DND-41 (cell line): Measurements from ENCODE around the gene SLC4A1AP.

ENCODE experiments used
- ATAC-seq: fragments of 200-7000 bp; cut with Tn5 transposase; 3 replicates; pipeline ENCODE4 v1.9.1; 2021; ENCODE audit warnings: low read depth; ENCODE audit not compliant: insufficient read depth
- DNase-seq: peaks from one replicate; pipeline ENCODE4 v3.0.0-alpha.2; 2020
- H2AFZ ChIP-seq: 2 replicates; pipeline ENCODE4 v1.6.0; 2012; ENCODE audit warnings: low read depth, low read length
- H3K27ac ChIP-seq: 2 replicates; pipeline ENCODE4 v1.5.1; 2012; ENCODE audit warnings: low read length, inconsistent platforms
- H3K27me3 ChIP-seq: fragments of 200-600 bp; sonication (generic); 2 replicates; pipeline ENCODE4 v1.6.0; 2012; ENCODE audit warnings: low read length, mild to moderate bottlenecking, inconsistent platforms; ENCODE audit not compliant: insufficient read depth, poor library complexity
- H3K36me3 ChIP-seq: 2 replicates; pipeline ENCODE4 v1.5.1; 2012; ENCODE audit warnings: low read length, inconsistent platforms; ENCODE audit not compliant: insufficient read depth
- H3K4me1 ChIP-seq: 2 replicates; pipeline ENCODE4 v1.5.1; 2012; ENCODE audit warnings: mild to moderate bottlenecking, low read length; ENCODE audit not compliant: insufficient read depth
- H3K4me2 ChIP-seq: 2 replicates; pipeline ENCODE4 v1.6.0; 2012; ENCODE audit warnings: mild to moderate bottlenecking, moderate library complexity, low read length, inconsistent platforms; ENCODE audit not compliant: insufficient read depth
- H3K4me3 ChIP-seq, 2 experiments: fragments of 200-600 bp in 1 of 2; shearing (Covaris generic) in 1 of 2; 2 replicates each; pipeline ENCODE4 v1.5.1; 2012 to 2016; ENCODE audit warnings: inconsistent platforms in 2 of 2, low read length in 2 of 2, mild to moderate bottlenecking in 2 of 2, low read depth in 1 of 2, moderate library complexity in 1 of 2
- H3K79me2 ChIP-seq: 2 replicates; pipeline ENCODE4 v1.6.0; 2012; ENCODE audit warnings: low read length, inconsistent platforms; ENCODE audit not compliant: insufficient read depth
- H3K9ac ChIP-seq: 2 replicates; pipeline ENCODE4 v1.6.0; 2012; ENCODE audit warnings: low read depth, mild to moderate bottlenecking, inconsistent platforms, low read length, moderate library complexity
- H3K9me3 ChIP-seq: 2 replicates; pipeline ENCODE4 v1.5.1; 2012; ENCODE audit warnings: low read length, moderate library complexity, mild to moderate bottlenecking, inconsistent platforms; ENCODE audit not compliant: insufficient read depth, severe bottlenecking
- H4K20me1 ChIP-seq: 2 replicates; pipeline ENCODE4 v1.6.0; 2012; ENCODE audit warnings: low read length; ENCODE audit not compliant: insufficient read depth
- EZH2 ChIP-seq: IDR thresholded peaks from 3 replicates; pipeline ENCODE4 v1.6.1; 2012; ENCODE audit warnings: borderline replicate concordance, low read depth, mild to moderate bottlenecking, moderate library complexity, low read length, inconsistent platforms; ENCODE audit not compliant: severe bottlenecking
- TF ChIP-seq, protein P1 (sequence below): IDR thresholded peaks from 2 replicates; pipeline ENCODE4 v1.5.1; 2012; ENCODE audit warnings: borderline replicate concordance, low read length, moderate library complexity, mild to moderate bottlenecking; ENCODE audit not compliant: poor library complexity, severe bottlenecking; ENCODE audit errors: extremely low read depth

The SLC4A1AP gene

DNA sequence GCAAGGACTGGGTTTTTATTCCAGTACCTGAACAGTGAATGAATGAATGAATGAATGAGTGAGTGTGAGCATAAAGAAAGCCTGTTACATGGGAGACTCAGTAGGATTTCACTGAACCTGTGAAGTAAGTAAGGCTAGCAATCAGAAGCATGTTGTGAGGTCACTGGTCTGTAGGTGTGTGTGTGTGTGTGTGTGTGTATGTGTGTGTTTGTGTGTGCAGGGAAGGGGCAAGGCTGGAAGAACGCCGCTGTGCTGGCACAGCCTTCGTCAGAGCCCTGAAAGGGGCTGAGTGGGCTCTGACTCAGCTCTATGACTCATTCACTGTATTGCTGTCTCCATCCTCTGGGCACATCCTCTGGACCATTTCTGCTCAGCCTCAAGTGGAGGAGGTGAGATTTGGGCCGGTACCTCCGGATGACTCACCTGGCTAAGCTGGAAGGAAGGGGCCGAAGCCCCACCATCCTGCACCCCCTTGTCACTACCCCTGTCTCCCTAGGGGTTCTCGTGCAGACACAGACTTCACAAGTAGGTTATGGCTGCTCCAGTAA, 56.4 kb downstream of the SLC4A1AP start:
- Histone ChIP-seq H2AFZ (no peak overlapping the region), H3K27ac (no peak overlapping the region), H4K20me1 (no peaks in the 10 kb centered on the region), H3K9ac (no peak overlapping the region), H3K36me3 (no peaks in the 10 kb centered on the region), H3K4me1 (no peaks in the 10 kb centered on the region), H3K4me3 (no peak overlapping the region), H3K4me2 (no peak overlapping the region), H3K79me2 (no peaks in the 10 kb centered on the region), H3K9me3 (no peaks in the 10 kb centered on the region), H3K27me3 (peaks cover 9% of the 10 kb centered on the region)
- ATAC-seq (no peak), DNase-seq (no peak)
- TF ChIP-seq, protein P1, sequence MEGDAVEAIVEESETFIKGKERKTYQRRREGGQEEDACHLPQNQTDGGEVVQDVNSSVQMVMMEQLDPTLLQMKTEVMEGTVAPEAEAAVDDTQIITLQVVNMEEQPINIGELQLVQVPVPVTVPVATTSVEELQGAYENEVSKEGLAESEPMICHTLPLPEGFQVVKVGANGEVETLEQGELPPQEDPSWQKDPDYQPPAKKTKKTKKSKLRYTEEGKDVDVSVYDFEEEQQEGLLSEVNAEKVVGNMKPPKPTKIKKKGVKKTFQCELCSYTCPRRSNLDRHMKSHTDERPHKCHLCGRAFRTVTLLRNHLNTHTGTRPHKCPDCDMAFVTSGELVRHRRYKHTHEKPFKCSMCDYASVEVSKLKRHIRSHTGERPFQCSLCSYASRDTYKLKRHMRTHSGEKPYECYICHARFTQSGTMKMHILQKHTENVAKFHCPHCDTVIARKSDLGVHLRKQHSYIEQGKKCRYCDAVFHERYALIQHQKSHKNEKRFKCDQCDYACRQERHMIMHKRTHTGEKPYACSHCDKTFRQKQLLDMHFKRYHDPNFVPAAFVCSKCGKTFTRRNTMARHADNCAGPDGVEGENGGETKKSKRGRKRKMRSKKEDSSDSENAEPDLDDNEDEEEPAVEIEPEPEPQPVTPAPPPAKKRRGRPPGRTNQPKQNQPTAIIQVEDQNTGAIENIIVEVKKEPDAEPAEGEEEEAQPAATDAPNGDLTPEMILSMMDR: no peak
- no peak for TF ChIP-seq EZH2

GRCh38 chr2:27721335-27721734, 57.6 kb downstream of the SLC4A1AP start:
- no peak overlapping the region for H3K27ac ChIP-seq
- H3K9me3 ChIP-seq: no peaks in the 10 kb centered on the region
- no peaks in the 10 kb centered on the region for H3K4me1 ChIP-seq
- H4K20me1 ChIP-seq: no peaks in the 10 kb centered on the region
- H3K36me3 ChIP-seq: no peaks in the 10 kb centered on the region
- no peak overlapping the region for H3K4me3 ChIP-seq
- peaks cover 7% of the 10 kb centered on the region for H3K27me3 ChIP-seq
- DNase-seq: no peak
- no peaks in the 10 kb centered on the region for H3K79me2 ChIP-seq
- ATAC-seq: no peak
- H3K4me2 ChIP-seq: no peak overlapping the region
- TF ChIP-seq, protein P1: no peak
- TF ChIP-seq EZH2: no peak
- no peak overlapping the region for H2AFZ ChIP-seq
- H3K9ac ChIP-seq: no peak overlapping the region

GRCh38 chr2:27721884-27722485, 58.3 kb downstream of the SLC4A1AP start:
- H3K9ac ChIP-seq: no peak overlapping the region

More at GRCh38 chr2:27721884-27722485, 58.3 kb downstream of the SLC4A1AP start:
- H3K4me1 ChIP-seq: no peaks in the 10 kb centered on the region
- H3K79me2 ChIP-seq: no peaks in the 10 kb centered on the region
- H3K27ac ChIP-seq: no peak overlapping the region
- H3K27me3 ChIP-seq: peaks cover 5% of the 10 kb centered on the region
- H3K9me3 ChIP-seq: no peaks in the 10 kb centered on the region
- no peak overlapping the region for H2AFZ ChIP-seq
- TF ChIP-seq, protein P1: no peak
- TF ChIP-seq EZH2: no peak
- ATAC-seq (no peak), DNase-seq (no peak)
- H3K4me2 ChIP-seq: no peak overlapping the region
- no peaks in the 10 kb centered on the region for H3K36me3 ChIP-seq
- no peak overlapping the region for H3K4me3 ChIP-seq
- no peaks in the 10 kb centered on the region for H4K20me1 ChIP-seq
